ENCODE measurements around the gene LCLAT1.
"Not testable (repeated sequence)": the region's sequence is repeated elsewhere in the genome, so short reads cannot be mapped to it uniquely, and the experiment has no call there.

Gene LCLAT1

DNA sequence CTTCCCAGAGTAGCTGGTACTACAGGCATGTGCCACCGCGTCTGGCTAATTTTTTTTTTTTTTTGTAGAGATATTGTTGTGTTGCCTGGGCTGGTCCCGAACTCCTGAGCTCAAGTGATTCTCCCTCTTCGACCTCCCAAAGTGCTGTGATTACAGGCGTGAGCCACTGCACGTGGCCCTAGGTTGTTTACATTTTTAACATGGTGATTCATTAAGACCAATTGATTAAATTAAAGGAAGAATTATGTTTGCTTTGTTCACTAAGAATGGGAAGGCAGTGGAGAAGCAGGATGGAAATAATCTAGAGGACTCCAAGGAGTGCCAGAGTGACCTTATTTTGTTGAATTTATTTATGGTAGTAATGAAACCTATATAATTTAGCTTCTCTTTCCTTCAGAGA, 7.5 kb downstream of the LCLAT1 start:
- DNase-seq (ENCODE audit: low read depth in 2 of 2): no peak

DNA sequence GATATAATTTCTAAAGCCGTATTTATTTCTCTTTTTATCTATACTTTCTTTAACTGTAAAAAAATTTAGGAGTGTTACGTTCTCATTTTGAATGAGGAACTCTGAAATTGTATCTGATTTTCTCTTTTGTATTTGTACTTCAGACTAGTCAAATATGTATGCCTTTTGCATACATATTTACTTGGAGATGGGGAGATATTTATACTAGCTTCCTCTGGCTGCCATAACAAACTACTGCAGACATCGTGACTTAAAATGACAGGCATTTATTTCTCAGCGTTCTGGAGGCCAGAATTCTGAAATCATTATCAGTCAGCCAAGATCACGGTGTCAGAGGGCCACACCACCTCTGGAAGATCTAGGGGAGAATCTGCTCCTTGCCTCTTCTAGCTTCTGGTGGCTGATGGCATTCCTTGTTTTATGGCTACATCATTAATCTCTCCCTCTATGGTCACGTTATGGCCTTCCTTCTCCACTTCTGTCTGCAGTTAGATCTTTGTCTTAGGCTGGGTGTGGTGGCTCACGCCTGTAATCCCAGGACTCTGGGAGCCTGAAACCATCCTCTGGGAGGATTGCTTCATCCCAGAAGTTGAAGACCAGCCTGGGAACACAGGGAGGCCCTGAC, 8.2 kb downstream of the LCLAT1 start:
- no peak for DNase-seq (ENCODE audit: low read depth in 2 of 2)

DNA sequence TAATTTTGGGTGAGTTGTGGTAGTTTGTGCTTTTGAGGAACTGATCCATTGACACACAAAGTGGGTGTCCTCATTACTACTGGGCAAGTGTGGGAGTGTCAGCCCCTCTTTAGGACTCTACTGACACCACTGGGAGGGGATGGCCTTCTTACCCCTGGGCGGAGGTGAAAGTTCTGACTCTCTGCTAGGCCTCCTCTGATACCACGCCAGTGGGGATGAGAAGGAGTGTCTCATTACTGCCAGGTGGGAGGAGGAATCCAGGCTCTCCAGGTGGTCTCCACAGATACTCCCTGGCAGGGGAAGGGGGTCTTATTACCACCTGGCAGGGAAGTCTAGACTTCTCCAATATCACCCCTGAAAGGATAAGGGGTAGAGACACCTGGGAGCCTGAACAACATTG, 9.1 kb downstream of the LCLAT1 start:
- DNase-seq (ENCODE audit: low read depth in 2 of 2): no peak

DNA sequence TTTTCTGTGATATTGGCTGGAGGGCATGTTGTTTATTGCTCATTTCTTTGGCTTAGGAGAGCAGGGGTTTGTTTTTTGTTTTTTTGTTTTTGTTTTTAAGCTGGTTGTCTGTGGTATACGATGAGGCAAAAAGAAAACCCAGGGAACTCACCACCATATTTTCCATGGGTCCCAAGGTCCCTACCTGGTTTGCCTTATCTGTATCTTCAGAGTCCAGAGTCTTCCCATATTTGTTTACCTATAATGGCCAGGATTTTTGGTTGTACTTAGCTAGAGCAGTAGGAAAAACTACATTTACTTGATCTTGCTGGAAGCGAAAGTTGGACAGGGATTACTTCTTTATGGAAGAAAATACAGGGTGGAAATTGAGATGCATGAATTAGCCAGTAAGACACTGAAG, 9.5 kb downstream of the LCLAT1 start:
- no peak for DNase-seq (ENCODE audit: low read depth in 2 of 2)

DNA sequence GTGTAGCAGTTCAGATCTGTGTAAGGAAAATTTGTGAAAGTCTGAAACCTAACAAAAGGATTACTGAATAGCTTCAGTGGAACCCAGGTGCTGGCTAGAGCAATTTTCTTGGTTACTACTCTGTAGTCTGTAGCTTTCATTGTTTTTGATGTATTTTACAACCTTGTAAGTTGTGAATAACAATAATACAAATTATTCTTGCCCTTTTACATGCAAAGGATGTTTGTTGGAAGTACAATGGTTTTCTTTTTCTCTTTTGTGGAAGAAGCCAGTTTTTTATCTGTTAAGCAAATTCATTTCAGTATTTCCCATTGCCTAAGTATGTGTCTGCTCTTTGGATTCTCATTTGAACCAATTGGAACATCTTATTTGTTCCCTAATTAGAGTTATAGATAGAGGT, 10.2 kb downstream of the LCLAT1 start:
- no peak for DNase-seq (ENCODE audit: low read depth in 2 of 2)

DNA sequence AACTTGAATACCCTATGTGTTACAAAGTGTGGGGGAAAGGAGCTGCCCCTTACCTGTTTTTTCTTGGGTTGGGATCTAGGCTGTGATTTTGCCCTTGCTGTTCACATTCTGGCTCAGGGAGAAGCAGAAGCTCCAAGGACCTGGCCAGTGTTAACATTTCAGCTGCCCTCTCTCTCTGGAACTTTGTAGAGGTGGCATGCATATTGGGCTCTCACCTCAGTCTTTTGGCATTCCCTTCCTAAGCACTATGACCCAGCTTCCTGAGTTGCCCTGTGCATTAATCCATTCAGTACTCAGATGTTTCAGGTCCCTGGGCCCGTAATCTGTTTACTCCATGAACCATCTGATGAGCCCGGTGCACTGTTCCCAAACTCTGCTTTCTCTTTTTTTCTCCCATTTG, 12.1 kb downstream of the LCLAT1 start:
- DNase-seq (ENCODE audit: low read depth in 2 of 2): no peak

DNA sequence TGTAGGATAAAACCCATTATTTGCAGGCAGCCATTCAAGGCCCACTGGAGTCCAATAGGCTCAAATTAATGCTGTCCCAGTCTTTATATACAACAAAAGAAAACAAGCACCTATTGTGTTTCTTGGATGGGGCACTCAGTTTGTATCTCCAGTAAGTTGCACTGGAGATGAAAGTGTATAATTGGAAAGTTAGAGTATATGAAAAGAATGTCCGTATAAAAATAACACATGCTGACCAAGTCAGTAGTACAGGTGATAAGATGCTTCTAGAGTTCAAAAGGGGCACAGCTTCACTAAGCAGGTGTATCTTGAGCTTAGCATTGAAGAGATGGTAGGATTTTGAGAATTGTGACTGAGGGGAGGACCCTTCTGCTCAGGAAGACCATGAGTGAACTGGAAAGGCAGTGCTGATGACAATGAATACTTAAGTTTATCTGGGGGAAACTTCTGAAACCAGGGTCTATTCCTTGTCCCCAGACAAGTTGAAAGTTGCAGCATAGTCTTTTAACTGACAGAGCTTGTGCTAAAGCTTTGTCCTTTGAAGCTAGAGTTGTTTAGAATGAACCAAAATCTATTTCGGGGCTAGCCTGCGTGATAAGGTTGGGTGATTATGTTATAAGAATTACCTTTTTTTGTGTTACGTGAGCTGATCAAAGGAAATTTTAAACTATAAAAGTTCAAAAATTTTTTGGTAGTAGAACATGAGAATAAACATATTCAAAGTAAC, 15.2 kb downstream of the LCLAT1 start:
- DNase-seq (ENCODE audit: low read depth in 2 of 2): no peak

DNA sequence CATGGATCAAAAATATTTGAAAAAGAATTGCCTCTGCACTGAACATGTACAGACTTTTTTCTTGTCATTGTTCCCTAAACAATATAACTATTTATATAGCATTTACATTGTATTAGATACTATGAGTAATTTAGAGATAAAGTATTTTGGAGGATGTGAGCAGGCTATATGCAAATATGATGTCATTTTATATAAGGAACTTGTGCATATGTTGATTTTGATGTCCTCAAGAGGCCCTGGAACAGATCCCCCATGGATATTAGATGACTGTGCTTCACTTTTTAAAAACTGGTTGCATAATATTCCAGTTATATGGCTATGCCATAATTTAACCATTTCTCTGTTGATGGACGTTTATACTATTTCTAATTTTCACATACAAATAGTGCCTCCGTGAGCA, 16.5 kb downstream of the LCLAT1 start:
- DNase-seq (ENCODE audit: low read depth in 2 of 2): no peak

DNA sequence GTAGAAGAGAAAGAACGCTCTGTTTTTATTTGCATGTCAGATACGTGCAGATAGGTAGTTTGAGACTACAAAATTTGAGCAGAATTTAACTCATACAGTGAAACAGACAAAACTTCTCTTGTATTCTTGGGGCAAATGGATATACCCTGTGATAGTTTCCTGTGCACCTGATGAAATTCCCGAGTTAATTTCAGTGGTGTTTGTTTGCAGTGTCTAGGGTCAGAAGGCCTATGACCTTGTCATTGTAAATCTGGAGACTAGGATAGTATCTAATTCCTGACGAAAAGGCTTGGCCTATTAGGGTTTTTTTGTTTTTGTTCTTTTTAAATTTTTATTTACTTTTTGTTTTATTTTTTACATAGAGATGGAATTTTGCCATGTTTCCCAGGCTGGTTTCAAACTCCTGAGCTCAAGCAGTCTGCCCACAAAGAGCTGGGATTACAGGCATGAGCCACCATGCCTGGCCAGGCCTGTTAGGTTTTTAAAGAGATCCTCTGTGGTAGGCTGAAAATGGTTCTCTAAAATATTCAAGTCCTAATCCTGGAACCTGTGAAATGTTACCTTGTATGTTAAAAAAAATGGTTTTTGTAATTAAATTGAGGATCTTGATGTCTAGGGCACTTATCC, 17.6 kb downstream of the LCLAT1 start:
- no peak for DNase-seq (ENCODE audit: low read depth in 2 of 2)

DNA sequence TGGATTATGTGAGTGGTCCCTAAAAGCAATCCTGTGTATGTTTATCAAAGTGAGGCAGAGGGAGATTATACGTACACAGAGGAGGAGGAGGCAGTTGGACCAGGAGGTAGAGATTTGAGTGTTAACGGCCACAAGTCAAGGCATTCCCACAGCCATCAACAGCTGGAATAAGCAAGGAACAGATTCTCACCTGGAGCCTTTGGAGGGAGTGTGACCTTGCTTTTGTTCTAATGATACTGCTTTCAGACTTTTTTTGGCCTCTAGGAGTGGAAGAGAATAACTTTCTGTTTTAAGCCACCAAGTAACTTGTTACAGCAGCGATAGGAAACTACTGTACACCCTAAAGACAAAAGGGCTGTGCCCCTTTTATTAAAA, 18.1 kb downstream of the LCLAT1 start:
- no peak for DNase-seq (ENCODE audit: low read depth in 2 of 2)

DNA sequence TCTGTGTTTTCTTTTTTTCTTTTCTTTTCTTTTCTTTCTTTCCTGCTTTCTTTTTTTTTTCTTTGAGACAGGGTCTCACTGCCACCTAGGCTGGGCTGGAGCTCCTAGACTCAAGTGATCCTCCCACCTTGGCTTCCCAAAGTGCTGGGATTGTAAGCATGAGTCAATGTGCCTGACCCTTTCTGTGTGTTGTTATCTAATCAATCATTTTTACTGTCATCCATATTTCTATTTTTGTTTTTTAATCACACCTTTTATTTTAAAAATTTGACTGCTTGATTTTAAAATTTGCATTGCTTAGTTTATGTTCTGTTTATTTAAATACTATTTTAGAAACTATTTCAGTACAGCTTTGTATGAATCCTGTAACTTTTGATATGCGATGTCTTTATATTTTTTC, 19.2 kb downstream of the LCLAT1 start:
- no peak for DNase-seq (ENCODE audit: low read depth in 2 of 2)

DNA sequence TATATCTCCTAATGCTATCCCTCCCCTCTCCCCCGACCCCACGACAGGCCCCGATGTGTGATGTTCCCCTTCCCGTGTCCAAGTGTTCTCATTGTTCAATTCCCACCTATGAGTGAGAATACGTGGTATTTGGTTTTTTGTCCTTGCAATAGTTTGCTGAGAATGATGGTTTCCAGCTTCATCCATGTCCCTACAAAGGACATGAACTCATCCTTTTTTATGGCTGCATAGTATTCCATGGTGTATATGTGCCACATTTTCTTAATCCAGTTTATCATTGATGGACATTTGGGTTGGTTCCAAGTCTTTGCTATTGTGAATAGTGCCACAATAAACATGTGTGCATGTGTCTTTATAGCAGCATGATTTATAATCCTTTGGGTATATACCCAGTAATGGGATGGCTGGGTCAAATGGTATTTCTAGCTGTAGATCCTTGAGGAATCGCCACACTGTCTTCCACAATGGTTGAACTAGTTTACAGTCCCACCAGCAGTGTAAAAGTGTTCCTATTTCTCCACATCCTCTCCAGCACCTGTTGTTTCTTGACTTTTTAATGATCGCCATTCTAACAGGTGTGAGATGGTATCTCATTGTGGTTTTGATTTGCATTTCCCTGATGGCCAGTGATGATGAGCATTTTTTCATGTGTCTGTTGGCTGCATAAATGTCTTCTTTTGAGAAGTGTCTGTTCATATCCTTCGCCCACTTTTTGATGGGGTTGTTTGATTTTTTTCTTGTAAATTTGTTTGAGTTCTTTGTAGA, 20.2 kb downstream of the LCLAT1 start:
- not testable (repeated sequence) for DNase-seq (ENCODE audit: low read depth in 2 of 2)

DNA sequence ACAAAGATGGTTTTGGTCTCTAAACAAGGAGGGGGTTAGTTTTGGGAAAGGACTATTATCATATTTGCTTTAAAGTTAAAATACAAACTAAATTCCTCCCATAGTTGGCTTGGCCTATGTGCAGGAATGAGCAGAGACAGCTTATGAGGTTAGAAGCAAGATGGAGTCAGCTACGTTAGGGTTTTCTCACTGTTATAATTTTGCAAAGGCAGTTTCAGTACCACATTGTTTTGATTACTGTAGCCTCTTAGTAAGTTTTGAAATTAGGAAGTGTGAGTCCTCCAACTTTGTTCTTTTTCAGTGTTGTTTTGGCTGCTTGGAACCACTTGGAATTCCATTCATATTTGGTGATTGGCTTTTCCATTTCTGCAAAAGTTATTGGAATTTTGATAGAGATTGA, 23.4 kb downstream of the LCLAT1 start:
- DNase-seq (ENCODE audit: low read depth in 2 of 2): no peak

DNA sequence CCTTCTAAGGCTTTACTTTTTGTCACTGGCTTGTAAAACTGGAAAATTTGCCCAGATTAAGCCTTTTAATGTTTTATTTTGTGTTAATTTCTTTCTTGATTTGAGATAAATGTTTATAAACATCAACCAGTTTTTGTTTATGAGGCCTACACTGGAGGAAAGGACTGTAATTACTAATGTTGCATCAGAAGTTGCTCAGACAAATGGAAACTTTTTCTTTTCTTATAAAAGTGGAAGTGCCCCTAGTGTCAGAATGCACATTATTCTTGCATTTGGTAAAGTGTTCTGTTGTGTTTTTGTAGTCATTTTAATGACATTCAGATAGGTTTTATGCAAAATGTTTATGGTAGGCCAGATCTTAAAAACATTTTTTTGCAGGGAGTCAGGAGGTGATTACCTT, 25.3 kb downstream of the LCLAT1 start:
- no peak for DNase-seq (ENCODE audit: low read depth in 2 of 2)

DNA sequence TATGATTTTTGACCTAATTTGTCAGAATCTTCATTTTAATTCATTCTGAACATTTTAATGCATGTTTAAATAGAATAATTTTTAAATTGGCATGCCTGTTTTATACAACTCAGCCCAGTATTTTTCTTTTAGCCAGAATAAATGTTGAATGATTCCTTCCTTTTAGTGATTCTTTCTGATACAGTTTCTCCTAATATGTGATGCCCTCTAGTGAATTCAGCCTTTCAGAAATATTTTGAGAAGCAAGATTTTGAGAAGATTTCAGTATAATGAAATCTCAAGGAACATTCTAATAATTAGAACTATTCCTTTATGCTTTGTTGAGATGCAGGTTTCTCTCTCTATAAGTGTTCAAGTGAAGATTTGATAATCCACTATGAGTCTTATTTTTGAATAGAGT, 28.5 kb downstream of the LCLAT1 start:
- DNase-seq (ENCODE audit: low read depth in 2 of 2): no peak

DNA sequence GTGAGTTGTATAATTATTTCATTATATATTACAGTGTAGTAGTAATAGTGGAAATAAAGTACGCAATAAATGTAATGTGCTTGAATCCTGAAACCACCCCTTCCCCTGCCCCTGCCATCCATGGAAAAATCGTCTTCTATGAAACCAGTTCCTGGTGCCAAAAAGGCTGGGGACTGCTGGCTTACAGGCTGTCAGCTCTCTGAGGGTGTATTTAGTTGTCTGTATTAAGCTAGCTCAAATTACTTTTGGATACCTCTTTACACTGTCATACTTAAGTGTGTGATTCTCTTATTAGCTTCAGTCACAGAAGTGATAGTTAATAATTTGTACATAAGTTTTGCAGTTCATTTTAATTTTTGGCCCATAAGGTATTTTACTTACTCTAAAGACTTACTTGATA, 29.6 kb downstream of the LCLAT1 start:
- DNase-seq (ENCODE audit: low read depth in 2 of 2): no peak

DNA sequence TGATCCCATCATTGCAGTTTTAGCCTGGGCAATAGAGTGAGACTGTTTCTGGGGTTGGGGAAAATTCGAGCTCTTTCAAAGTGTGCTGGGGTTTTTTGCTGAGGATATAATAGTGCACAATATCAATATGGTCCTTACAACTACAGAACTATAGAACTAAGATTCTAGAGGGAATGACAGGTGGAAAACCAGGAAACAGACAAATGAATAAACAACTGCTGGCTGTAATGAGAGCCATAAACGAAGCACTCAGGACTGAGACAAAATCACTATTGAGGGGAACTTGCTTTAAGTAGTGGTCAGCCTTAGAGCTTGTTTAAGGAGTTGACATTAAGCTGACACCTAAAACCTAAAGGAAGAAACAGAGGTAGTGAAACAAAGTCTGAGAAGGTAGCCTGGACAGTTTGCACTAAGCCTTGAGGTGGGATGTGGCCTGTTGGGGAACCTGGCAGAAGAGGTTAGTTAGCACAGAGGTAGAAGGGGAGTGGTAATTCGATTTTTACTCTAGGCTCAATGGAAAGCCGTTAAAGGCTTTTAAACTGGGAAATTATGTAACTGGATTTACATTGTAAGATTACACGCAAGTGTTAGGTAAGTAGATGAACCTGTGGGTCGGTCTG, 33.8 kb downstream of the LCLAT1 start:
- no peak for DNase-seq (ENCODE audit: low read depth in 2 of 2)

DNA sequence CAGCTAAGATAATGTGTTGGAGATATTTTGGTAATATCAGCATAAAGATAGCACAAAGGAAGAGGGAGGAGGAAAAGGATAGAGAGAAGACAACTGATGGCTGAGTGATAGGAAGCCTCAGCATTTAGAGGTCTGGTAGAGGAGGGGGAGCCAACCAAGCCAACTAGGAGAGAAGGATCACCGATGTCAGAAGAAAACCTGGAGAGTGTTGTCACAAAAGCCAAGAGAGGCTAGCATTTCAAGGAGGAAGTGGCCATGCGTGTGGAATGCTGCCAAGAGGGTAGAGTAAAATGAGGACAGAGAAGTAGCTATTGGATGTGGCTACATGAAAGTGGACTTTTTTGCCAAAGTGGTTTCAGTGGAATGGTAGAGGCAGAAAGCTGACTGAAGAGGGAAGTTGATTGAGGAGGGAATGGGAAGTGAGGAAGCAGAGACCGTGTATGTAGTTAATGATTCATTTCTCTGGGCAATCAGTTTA, 34.3 kb downstream of the LCLAT1 start:
- DNase-seq (ENCODE audit: low read depth in 2 of 2): no peak

DNA sequence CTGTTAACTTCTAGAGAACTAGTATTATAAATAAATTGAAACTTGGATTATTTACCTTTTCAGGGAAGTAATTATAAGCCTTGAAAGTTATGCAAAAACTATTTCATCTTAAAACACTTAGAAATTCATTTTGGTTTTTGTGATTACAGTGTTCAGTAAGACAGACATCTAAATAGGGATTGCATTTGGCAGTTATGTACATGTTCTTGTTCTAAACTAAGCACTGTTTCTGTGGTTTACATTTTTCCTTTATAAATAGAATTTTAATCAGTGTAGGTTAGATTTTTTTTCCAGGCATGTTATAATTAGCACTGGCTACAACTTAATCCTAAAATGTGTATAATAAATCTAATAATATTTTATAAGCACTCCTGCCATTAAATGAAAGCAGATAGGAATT, 35.0 kb downstream of the LCLAT1 start:
- no peak for DNase-seq (ENCODE audit: low read depth in 2 of 2)

DNA sequence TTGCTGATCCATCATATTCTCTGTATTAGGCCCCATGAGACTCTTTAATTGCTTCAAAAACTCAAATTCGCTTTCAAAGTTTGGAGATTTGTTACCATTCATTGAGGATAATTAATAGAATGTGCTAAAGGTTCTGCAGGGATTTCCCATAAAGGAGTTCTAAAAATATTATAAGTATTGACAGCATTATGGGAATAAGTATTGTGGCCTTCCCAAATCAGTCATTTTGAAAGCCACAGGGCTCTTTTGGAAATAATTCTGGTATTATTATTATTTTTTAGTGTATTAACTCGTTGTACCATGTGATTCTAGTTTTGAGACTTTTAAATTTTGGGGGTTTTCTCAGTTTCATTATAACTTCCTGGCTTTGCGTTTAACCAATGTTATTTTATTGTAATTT, 37.1 kb downstream of the LCLAT1 start:
- DNase-seq (ENCODE audit: low read depth in 2 of 2): no peak

DNA sequence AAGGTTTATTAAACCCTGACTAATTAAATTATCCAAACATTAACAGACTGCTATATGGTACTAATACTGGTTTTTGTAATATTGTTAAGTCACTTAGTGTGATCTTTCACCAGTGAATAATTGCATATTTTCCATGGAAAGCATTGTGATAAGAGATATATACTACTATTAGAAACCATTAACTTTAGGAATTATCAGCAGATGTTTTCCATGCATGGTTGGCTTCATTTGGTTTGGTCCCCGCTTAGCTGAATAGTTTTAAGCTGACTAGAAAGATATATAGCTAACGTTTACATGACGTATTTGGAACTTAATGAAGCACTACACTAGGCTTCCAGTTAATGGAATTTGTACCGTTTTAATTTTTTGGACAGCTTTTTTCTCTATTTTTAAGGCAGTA, 37.9 kb downstream of the LCLAT1 start:
- no peak for DNase-seq (ENCODE audit: low read depth in 2 of 2)

DNA sequence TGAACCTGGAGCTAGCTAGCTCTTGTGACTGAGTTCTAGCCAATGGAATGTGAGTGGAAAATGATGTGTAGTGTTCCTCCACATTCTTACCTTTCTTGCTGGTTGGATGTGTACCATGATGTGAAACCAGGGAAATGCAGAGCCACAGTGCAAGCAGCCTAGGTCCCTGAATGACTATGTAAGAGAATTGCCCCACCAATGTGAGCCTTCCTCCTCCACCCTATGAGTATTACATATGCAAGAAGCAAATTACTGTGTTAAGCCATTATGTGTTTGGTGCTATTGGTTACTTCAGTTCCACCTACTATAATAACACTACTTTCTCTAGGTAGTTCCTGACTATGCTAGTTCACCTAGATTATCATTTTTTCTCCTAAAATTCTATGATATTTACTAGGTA, 39.6 kb downstream of the LCLAT1 start:
- no peak for DNase-seq (ENCODE audit: low read depth in 2 of 2)

Measured in stimulated activated CD8-positive, alpha-beta memory T cell treated with anti-CD3 and anti-CD28 coated beads, Interleukin-15, amount 100 ng/mL, for 48 hours (primary cell).